ENCODE results near the gene SRP68.

Gene SRP68

DNA sequence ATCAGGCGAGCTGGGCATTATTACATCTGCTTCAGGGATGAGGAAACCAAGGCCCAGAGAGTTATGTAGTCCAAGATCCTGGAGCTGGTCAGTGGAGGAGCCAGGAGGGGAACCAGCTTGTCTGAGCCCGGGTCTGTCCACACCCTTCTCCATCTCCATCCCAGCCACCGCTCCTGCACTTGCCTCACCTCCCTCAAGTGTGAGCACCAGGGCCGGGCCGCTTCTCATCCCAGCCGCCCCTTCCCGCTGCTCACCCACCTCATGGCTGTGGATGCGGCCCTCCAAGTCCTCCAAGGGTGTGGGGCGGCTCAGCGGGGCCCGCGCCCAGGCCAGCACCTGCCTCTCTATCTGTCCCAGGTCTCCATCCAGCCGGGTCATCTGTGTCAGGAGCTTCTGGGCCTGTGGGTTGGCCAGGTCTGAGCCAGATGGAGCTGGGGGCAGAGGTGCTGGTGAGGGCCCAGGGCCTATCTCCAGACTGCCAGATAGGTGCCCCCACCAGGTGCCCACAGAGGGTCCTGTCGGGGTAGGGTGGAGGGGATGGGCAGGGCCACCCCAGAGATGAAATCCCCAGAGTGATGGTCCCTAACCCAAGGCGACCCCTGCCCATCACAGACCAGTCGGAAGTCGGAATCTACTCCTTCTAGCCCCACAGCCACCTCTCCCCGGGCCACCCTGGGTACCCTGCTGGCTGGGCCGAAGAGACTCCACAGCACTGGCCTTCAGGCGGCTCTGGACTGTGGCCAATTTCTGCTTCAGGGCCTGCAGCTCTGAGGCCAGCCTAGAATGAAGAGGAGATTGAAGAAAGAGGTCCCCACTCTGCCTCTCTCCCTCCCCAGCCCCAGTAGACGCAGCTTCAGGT lies 54.6 kb downstream of the SRP68 start:
- DNase-seq (ENCODE audit: low spot score) = no peak

GRCh38 chr17:76014925-76015261 lies 57.4 kb downstream of the SRP68 start:
- DNase-seq (ENCODE audit: low spot score) = no peak

DNA sequence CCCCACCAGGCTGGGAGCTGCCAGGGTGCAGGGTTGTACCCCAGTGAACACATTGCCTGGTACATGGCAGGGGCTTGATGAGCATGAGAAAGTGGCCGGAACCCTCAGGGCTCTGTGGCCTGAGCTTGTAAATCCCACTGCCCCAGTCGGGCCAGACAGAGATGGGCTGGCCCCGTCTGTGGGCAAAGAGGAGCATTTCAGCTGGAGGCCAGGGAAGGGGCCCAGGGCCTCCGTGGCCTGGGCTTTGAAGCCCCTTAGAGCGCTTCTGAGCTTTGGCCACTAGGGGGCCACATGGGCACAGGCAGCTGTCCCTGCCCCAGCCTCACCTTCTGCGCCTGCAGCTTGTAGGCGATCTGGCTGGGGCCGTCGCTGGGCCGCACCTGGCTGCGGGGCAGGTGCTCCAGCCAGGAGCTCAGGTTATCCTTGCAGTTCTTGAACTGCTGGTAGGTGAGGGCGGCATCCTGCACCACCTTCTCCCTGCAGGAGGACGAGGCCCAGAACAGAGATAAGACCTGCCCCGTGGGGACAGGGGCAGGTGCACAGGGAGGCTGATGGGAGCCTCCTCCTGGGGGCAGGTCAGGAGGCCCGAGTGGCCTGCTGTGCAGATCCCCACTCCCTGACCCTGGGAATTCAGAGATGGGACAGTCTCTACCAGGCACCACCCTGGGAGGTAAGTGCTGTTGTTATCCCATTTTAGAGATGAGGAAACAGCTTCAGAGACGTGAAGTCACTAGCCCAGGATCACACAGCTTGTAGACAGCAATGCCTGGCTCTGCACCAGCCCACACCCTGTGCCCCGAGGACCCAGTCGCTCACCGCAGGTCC lies 58.0 kb downstream of the SRP68 start:
- DNase-seq (ENCODE audit: low spot score) = peak; percentile 72

DNA sequence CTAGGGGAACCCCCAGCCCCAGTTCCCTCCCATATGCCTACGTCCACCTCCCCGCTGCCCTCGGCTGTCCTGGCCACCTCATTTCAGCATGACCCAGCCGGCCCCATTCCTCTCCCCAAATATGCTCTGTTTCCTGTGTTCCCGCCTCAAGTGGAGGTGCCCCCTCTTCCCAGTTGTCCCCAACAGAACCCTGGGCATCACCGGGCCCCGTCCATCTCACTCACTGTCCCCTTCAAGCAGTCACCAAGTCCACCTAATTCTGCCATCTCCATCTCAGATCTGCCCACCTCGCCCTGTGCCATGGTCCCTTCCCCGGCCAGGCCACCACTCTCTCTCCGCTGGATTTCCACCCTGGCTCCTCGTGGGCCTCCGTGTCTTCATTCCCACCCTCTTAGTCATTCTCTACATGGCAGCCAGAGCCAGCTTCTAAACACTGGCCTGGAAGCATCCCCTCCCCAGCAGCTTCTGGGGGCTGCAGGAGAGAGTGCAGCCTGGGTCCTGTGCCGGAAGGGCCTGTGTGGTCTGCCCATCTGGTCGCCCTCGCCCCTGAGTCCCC lies 58.9 kb downstream of the SRP68 start:
- DNase-seq (ENCODE audit: low spot score) = no peak

DNA sequence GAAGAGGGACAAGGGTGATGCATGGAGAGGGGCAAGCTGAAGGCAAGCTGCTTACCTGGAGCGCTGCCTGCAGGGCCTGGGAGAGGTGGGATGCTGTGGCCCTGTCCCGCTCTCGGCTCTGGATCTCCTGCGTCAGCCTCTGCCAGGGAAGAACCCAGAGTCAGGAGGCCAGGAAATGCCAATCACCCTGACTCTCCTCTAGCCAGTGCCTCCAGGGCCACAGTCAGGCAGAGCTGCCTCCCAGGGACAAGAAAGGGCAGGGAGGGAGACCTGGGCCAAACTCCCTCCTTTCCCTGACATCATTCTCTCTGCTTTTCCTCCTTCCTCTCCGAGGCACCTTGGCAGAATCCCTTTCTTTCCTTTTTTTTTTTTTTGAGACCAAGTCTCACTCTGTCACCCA lies 60.4 kb downstream of the SRP68 start:
- DNase-seq (ENCODE audit: low spot score) = no peak

GRCh38 chr17:76009969-76010661 lies 62.2 kb downstream of the SRP68 start:
- no peak for DNase-seq (ENCODE audit: low spot score)

DNA sequence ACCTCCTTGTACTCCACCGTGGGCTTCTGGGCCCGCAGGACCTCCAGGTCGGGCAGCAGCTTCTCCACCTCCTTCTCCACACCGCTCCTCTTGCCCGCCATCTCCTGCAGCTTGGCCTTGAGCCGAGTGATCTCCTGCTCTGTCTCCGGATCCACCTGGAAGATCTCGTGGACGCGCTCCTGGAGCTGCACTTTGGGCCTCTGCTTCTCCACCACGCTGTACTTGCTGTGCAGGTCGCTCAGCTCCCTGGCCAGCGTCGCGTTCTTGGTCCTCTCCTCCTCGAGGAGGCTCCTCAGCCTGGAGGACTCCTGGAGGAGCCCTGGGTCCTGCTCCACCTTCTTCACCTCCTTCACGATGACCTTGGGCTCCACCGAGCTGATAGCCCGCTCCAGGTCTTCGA lies 62.9 kb downstream of the SRP68 start:
- no peak for DNase-seq (ENCODE audit: low spot score)

DNA sequence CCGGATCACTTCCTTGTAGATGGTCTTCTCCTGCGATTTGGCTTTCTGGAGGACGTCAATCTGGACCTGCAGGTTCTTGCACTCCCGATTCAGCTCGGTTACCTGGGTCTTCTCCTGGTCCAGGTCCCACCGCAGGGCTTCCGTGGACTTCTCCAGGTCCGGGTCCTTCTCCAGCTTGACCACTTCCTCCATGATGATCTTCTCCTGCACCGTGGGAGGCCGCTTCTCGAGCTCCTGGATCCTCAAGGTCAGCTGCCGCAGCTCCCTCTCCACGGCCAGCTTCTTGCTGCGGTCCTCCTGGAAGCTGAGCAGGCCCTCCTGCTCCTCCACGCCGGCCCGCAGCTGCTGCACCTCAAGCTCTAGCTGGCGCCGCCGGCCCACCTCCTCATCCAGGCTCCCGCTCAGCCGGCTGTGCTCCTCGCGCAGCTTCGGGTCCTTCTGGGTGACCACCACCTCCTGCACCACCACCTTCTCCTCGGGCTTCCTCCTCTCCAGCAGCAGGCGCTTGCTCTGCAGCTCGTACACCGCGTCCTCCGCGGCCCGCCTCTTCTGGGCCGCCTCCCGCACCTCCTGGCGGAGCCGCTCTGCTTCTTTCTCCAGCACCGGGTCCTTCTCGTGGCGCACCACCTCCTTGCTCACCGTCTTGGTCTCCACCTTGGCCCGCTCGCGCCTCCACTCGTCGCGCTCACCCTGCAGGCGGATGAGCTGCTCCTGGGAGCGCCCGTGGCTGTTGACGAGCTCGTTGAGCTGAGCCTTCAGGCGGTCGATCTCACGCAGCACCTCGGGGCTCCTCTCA lies 63.5 kb downstream of the SRP68 start:
- no peak for DNase-seq (ENCODE audit: low spot score)

GRCh38 chr17:76008208-76008607 lies 64.1 kb downstream of the SRP68 start:
- no peak for DNase-seq (ENCODE audit: low spot score)

GRCh38 chr17:76007850-76008165 lies 64.5 kb downstream of the SRP68 start:
- no peak for DNase-seq (ENCODE audit: low spot score)

DNA sequence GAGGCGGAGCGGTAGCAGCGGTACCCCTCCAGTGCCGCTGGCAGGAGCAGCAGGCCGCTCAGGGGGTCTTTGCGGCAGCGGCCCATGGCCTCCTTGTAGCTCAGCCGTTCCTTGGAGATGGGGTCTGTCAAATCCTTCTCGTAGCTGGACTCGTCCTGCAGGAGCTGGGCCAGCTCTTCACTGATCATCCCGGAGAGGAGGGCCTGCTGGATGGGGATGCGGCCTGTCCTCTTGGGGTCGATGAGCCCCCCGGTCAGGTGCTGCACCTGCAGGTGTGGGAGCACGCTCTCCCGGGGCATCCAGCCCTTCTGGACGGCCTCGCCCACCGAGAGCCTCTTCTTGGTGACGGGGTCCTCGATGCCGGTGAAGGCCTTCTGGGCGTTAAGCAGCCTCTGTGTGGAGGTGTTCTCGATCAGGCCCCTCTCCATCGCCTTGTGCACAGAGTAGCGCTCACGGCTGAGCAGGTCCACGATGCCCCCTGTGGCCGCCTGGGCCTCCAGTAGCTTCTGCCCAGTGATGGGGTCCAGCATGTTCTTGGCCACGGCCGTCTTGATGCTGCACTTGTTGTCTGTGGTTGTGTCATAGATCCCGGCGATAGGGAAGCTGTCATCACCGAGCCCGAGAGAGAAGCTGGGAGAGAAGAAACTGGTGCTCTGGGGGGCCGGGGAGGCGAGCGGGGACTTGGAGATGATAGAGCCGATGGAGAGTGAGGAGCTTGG lies 65.0 kb downstream of the SRP68 start:
- no peak for DNase-seq (ENCODE audit: low spot score)

DNA sequence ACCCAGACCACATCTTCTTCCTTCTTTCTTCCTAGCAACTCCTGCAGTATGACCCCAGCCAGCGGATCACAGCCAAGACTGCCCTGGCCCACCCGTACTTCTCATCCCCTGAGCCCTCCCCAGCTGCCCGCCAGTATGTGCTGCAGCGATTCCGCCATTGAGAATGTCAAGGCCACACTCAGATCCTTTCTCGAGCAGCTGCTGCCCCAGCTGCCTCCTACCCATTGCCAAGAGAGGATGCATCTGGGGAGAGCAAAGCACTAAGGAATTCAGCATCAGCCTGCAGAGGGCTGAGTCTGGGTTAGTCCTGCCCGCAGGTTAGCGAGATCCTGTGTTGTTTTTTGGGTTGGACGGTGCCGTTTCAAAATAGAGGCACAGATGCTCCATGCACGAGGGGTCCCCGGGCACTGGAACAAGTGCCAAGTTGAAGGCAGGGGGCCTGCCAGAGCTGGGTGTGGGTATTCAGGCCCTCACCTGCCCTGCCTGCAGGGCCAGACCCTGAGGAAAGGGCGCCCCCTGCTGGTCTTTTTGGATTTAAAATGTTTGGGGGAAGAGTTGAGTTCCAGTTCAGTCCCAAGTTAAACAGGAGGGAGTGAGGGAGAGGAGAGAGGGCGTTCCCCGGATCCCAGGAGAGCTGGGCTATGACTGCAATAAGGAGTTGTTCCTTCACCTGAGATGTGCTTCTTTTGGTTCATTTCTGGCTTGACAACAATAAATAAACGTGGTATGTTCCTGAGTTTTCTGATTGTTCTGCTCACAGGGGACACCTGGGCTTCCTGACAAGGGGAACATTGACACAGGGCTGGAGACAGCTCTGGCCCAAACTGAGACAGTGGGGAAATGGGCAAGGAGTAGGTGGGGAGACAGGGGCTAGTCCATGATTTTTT lies 66.8 kb downstream of the SRP68 start:
- DNase-seq (ENCODE audit: low spot score) = peak; percentile 73

GRCh38 chr17:76004750-76005262 lies 67.5 kb downstream of the SRP68 start:
- DNase-seq (ENCODE audit: low spot score) = peak; percentile 50

DNA sequence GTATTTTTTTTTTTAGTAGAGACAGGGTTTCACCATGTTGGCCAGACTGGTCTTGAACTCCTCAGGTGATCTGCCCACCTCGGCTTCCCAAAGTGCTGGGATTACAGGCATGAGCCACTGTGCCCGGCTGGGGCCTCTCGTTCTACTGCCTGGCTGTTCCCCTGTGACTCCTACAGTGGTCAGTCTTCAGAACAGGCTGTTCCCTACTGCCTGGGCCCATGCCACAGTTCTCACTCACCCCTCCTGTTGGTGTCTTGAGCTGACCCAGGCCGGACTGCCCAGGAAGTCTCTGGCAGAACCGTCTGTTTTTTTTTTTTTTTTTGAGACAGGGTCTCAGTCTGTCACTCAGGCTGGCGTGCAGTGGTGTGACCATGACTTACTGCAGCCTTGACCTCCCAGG lies 68.4 kb downstream of the SRP68 start:
- no peak for DNase-seq (ENCODE audit: low spot score)

DNA sequence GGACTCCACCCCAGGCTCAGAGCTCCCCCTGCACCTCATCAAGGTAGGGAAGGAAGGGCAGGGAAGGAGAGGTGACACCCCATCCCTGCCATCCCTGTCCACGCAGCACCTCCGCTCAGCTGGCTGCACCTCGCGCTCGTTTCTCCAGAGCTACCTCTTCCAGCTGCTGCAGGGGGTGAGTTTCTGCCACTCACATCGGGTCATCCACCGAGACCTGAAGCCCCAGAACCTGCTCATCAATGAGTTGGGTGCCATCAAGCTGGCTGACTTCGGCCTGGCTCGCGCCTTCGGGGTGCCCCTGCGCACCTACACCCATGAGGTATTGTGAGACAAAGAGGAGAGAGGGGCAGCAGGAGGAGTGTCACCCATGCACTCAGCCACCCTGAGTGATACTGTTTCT lies 70.2 kb downstream of the SRP68 start:
- DNase-seq (ENCODE audit: low spot score) = no peak

- no peak for DNase-seq (ENCODE audit: low spot score)
These were observed 71.4 kb downstream of the SRP68 start, which contains the start of gene CDK3 for GRCh38 chr17:76000755-76001521. Gene CDK3 (plus strand): TSS chr17:76000855. CDS start chr17:76001426, 571 bp downstream.

- DNase-seq (ENCODE audit: low spot score) = peak; percentile 48
These were observed 72.1 kb downstream of the SRP68 start for GRCh38 chr17:76000016-76000754.

- no peak for DNase-seq (ENCODE audit: low spot score)
These were observed 74.0 kb downstream of the SRP68 start for GRCh38 chr17:75998327-75998795.
